ENCODE measurements around the gene MACROD2. TPM values are rescaled to one million over a fixed set of nuclear protein-coding genes. Genes with fewer than 3 reads are reported as not detected.

Gene MACROD2
- total and polyA plus RNA-seq, 2 experiments from 2014 or later = 2.8 to 4.3 TPM

DNA sequence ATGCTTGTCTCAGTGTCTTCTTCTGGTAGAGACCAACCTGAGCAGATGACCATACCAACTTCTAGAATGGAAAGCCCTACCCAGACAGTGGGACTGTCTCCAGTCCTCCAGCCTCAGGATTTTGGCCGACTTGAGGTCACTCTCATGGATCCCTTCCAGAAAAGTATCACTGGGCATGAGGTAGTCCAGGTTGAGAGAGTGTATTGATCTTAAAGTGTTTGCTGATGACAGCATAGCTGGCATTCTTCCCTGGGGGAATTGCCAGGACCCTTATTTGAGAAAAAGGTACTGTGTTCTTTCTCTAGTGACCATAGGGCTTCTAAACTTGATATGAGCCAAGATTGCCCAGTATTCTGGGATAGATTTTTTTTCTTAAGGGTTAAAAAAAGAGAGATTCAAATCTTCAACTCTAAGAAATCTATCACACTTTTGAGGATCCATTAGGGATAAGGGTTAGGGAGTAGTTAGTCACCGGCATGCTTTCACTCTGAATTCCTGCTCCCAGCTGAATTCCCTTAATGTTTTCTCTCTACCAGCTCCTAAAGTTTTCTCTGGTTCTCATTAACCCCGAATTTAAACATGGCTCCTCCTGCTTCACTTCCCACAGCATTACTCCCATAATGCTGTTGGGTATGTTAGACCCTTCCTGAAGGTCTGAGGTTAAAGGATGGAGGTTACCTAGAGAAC is 415.7 kb downstream of the MACROD2 start:
- Histone ChIP-seq H2AFZ (no peak overlapping the region), H3K79me2 (replicated peaks; ENCODE audit: insufficient read depth) (no peaks in the 10 kb centered on the region), H3K4me1 (ENCODE audit: insufficient read depth) (peaks cover 9% of the 10 kb centered on the region), H3K27me3 (ENCODE audit: insufficient read depth) (no peaks in the 10 kb centered on the region), H3K4me3 (no peak overlapping the region), H3K4me2 (no peak overlapping the region), H3K27ac (ENCODE audit: low read depth) (no peak overlapping the region), H3K9me2 (ENCODE audit: insufficient read depth) (no peaks in the 10 kb centered on the region), H3F3A (replicated peaks; ENCODE audit: low read depth) (no peaks in the 10 kb centered on the region), H4K20me1 (replicated peaks; ENCODE audit: insufficient read depth) (no peaks in the 10 kb centered on the region), H3K36me3 (ENCODE audit: insufficient read depth) (no peaks in the 10 kb centered on the region)
- Mint-ChIP-seq H3K9me3 (no peaks in the 10 kb centered on the region), H3K4me1 (peaks cover 19% of the 10 kb centered on the region), H3K27ac (no peak overlapping the region), H3K36me3 (ENCODE audit: low read depth) (no peaks in the 10 kb centered on the region), H3K4me3 (no peak overlapping the region), H3K27me3 (ENCODE audit: insufficient read depth, low read depth, poor library complexity) (no peaks in the 10 kb centered on the region)
- DNase-seq (ENCODE audit: low spot score) (no peak), ATAC-seq (no peak)
- TF ChIP-seq, protein P1, sequence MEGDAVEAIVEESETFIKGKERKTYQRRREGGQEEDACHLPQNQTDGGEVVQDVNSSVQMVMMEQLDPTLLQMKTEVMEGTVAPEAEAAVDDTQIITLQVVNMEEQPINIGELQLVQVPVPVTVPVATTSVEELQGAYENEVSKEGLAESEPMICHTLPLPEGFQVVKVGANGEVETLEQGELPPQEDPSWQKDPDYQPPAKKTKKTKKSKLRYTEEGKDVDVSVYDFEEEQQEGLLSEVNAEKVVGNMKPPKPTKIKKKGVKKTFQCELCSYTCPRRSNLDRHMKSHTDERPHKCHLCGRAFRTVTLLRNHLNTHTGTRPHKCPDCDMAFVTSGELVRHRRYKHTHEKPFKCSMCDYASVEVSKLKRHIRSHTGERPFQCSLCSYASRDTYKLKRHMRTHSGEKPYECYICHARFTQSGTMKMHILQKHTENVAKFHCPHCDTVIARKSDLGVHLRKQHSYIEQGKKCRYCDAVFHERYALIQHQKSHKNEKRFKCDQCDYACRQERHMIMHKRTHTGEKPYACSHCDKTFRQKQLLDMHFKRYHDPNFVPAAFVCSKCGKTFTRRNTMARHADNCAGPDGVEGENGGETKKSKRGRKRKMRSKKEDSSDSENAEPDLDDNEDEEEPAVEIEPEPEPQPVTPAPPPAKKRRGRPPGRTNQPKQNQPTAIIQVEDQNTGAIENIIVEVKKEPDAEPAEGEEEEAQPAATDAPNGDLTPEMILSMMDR (conservative IDR thresholded peaks at IDR 0.05; ENCODE audit: low read depth in 2 of 2) = no peak
- TF ChIP-seq EZH2phosphoT487 (IDR thresholded peaks at IDR 0.05; ENCODE audit: unreplicated experiment) = no peak
- no peak for TF ChIP-seq ETS1 (IDR thresholded peaks at IDR 0.05)
- no peak for TF ChIP-seq EZH2 (IDR thresholded peaks at IDR 0.05; ENCODE audit: low read depth, unreplicated experiment)
- TF ChIP-seq ZNF331 (CRISPR knock-in tag; IDR thresholded peaks at IDR 0.05; ENCODE audit: low read depth) = no peak

DNA sequence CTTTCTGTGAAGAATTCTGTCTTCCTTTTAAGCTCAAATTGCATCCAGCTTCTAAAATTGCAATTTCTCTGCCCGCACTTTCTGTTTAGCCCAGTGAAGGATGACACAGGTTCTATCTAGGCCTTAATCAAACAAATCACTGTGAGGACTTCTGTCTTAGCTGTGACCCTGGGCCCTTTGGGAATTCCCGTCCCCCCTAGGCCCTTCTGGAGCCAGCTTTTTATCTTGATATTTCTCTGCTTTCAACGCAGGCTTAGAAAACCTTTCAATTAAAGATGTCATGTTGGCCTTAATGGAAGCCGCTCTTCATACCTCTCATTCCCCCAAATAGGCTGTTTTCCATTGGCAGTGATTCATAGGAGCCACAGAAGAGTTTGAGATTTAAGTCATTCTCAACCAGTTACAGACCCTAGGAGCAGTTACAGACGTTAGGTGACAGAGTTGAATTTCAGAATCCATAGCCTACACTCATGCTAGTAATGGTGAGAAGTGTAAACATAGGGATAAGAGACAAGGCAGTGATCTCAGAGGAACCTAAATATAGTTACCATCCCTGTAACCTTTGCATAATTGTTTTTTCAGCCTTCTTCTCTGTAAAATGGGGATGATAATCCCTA is 416.9 kb downstream of the MACROD2 start:
- no peak for ATAC-seq
- no peaks in the 10 kb centered on the region for H3K9me2 ChIP-seq (ENCODE audit: insufficient read depth)
- no peak overlapping the region for H3K4me3 Mint-ChIP-seq
- TF ChIP-seq EZH2phosphoT487 (IDR thresholded peaks at IDR 0.05; ENCODE audit: unreplicated experiment) = no peak
- TF ChIP-seq ZNF331 (CRISPR knock-in tag; IDR thresholded peaks at IDR 0.05; ENCODE audit: low read depth) = no peak
- TF ChIP-seq ZNF114 (CRISPR knock-in tag; IDR thresholded peaks at IDR 0.05) = no peak
- no peak for TF ChIP-seq ETS1 (IDR thresholded peaks at IDR 0.05)
- TF ChIP-seq, protein P2, sequence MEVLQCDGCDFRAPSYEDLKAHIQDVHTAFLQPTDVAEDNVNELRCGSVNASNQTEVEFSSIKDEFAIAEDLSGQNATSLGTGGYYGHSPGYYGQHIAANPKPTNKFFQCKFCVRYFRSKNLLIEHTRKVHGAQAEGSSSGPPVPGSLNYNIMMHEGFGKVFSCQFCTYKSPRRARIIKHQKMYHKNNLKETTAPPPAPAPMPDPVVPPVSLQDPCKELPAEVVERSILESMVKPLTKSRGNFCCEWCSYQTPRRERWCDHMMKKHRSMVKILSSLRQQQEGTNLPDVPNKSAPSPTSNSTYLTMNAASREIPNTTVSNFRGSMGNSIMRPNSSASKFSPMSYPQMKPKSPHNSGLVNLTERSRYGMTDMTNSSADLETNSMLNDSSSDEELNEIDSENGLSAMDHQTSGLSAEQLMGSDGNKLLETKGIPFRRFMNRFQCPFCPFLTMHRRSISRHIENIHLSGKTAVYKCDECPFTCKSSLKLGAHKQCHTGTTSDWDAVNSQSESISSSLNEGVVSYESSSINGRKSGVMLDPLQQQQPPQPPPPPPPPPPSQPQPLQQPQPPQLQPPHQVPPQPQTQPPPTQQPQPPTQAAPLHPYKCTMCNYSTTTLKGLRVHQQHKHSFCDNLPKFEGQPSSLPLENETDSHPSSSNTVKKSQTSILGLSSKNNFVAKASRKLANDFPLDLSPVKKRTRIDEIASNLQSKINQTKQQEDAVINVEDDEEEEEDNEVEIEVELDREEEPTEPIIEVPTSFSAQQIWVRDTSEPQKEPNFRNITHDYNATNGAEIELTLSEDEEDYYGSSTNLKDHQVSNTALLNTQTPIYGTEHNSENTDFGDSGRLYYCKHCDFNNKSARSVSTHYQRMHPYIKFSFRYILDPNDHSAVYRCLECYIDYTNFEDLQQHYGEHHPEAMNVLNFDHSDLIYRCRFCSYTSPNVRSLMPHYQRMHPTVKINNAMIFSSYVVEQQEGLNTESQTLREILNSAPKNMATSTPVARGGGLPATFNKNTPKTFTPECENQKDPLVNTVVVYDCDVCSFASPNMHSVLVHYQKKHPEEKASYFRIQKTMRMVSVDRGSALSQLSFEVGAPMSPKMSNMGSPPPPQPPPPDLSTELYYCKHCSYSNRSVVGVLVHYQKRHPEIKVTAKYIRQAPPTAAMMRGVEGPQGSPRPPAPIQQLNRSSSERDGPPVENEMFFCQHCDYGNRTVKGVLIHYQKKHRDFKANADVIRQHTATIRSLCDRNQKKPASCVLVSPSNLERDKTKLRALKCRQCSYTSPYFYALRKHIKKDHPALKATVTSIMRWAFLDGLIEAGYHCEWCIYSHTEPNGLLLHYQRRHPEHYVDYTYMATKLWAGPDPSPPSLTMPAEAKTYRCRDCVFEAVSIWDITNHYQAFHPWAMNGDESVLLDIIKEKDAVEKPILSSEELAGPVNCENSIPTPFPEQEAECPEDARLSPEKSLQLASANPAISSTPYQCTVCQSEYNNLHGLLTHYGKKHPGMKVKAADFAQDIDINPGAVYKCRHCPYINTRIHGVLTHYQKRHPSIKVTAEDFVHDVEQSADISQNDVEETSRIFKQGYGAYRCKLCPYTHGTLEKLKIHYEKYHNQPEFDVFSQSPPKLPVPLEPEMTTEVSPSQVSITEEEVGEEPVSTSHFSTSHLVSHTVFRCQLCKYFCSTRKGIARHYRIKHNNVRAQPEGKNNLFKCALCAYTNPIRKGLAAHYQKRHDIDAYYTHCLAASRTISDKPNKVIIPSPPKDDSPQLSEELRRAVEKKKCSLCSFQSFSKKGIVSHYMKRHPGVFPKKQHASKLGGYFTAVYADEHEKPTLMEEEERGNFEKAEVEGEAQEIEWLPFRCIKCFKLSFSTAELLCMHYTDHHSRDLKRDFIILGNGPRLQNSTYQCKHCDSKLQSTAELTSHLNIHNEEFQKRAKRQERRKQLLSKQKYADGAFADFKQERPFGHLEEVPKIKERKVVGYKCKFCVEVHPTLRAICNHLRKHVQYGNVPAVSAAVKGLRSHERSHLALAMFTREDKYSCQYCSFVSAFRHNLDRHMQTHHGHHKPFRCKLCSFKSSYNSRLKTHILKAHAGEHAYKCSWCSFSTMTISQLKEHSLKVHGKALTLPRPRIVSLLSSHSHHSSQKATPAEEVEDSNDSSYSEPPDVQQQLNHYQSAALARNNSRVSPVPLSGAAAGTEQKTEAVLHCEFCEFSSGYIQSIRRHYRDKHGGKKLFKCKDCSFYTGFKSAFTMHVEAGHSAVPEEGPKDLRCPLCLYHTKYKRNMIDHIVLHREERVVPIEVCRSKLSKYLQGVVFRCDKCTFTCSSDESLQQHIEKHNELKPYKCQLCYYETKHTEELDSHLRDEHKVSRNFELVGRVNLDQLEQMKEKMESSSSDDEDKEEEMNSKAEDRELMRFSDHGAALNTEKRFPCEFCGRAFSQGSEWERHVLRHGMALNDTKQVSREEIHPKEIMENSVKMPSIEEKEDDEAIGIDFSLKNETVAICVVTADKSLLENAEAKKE (CRISPR knock-in tag; IDR thresholded peaks at IDR 0.05) = no peak
- no peak for TF ChIP-seq CREB1 (CRISPR knock-in tag; IDR thresholded peaks at IDR 0.05; ENCODE audit: low read depth)

More for the DNA sequence above, 416.9 kb downstream of the MACROD2 start:
- no peaks in the 10 kb centered on the region for H3F3A ChIP-seq (replicated peaks; ENCODE audit: low read depth)
- H3K4me2 ChIP-seq = no peak overlapping the region
- no peaks in the 10 kb centered on the region for H3K36me3 ChIP-seq (ENCODE audit: insufficient read depth)
- no peak for DNase-seq (ENCODE audit: low spot score)
- H2AFZ ChIP-seq = no peak overlapping the region
- H4K20me1 ChIP-seq (replicated peaks; ENCODE audit: insufficient read depth) = no peaks in the 10 kb centered on the region
- no peaks in the 10 kb centered on the region for H3K27me3 ChIP-seq (ENCODE audit: insufficient read depth)
- no peaks in the 10 kb centered on the region for H3K79me2 ChIP-seq (replicated peaks; ENCODE audit: insufficient read depth)
- H3K27ac ChIP-seq (ENCODE audit: low read depth) = no peak overlapping the region
- peaks cover 19% of the 10 kb centered on the region for H3K4me1 Mint-ChIP-seq
- H3K27me3 Mint-ChIP-seq (ENCODE audit: insufficient read depth, low read depth, poor library complexity) = no peaks in the 10 kb centered on the region
- H3K4me3 ChIP-seq = no peak overlapping the region
- H3K27ac Mint-ChIP-seq = no peak overlapping the region
- peaks cover 9% of the 10 kb centered on the region for H3K4me1 ChIP-seq (ENCODE audit: insufficient read depth)
- H3K9me3 Mint-ChIP-seq = no peaks in the 10 kb centered on the region
- H3K36me3 Mint-ChIP-seq (ENCODE audit: low read depth) = no peaks in the 10 kb centered on the region

All from GM23338 (cell line).